Measurements from ENCODE around the gene TMEM175.

DNA sequence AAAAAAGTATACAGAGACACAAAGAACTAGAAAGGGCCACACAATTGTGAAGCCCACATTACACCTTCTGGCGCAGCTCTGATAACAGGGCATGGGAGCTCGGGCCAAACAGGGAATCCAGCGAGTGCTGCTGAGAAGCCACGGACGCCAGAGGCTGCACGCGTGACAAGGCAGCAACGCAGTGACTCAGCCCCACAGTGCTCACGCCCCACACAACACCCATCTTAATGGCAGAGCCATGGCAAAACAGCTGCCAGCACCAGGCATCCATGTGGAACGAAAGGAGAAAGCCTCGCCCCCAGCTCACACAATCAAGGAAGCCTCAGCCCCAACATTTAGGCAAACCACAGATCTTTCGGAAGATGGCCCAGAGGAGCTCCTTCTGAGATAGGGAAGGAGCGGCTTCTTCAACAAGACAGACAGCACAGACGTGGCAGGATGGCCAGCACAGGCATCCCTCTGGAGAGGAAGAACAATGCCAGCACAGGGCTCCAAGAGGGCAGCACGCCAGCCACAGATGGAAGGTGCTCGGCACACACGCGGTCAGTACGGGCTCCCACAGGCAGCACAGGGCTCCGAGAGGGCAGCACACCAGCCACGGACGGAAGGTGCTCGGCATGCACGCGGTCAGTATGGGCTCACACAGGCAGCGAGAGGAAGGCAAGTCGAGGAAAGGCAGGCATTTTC lies 33.2 kb upstream of the TMEM175 start:
- TF ChIP-seq, protein P1, sequence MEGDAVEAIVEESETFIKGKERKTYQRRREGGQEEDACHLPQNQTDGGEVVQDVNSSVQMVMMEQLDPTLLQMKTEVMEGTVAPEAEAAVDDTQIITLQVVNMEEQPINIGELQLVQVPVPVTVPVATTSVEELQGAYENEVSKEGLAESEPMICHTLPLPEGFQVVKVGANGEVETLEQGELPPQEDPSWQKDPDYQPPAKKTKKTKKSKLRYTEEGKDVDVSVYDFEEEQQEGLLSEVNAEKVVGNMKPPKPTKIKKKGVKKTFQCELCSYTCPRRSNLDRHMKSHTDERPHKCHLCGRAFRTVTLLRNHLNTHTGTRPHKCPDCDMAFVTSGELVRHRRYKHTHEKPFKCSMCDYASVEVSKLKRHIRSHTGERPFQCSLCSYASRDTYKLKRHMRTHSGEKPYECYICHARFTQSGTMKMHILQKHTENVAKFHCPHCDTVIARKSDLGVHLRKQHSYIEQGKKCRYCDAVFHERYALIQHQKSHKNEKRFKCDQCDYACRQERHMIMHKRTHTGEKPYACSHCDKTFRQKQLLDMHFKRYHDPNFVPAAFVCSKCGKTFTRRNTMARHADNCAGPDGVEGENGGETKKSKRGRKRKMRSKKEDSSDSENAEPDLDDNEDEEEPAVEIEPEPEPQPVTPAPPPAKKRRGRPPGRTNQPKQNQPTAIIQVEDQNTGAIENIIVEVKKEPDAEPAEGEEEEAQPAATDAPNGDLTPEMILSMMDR (IDR thresholded peaks at IDR 0.05) = no peak
- no peak for TF ChIP-seq POLR2A (IDR thresholded peaks at IDR 0.05)

All from lower leg skin (tissue), 3 donors.